Glomerular visceral epithelial cell (primary cell): ENCODE results near the gene PCBD2.
"Not testable (repeated sequence)": the region's sequence is repeated elsewhere in the genome, so short reads cannot be mapped to it uniquely, and the experiment has no call there.

ENCODE experiments used
- DNase-seq: peaks from one replicate; pipeline ENCODE4 v3.0.0-alpha.2; 2016; ENCODE audit errors: extremely low spot score

The PCBD2 gene

GRCh38 chr5:134906811-134907210, 1.9 kb downstream of the PCBD2 start:
- no peak for DNase-seq

- DNase-seq = not testable (repeated sequence)
These were observed 5.8 kb downstream of the PCBD2 start for GRCh38 chr5:134910752-134911151.

- no peak for DNase-seq
These were observed 6.6 kb downstream of the PCBD2 start for GRCh38 chr5:134911285-134912206.

- no peak for DNase-seq
These were observed 8.3 kb downstream of the PCBD2 start for GRCh38 chr5:134913254-134913653.

GRCh38 chr5:134913795-134914194, 8.9 kb downstream of the PCBD2 start:
- DNase-seq = no peak

- no peak for DNase-seq
These were observed 12.3 kb downstream of the PCBD2 start for GRCh38 chr5:134917070-134917815.

GRCh38 chr5:134918861-134919260, 13.9 kb downstream of the PCBD2 start:
- DNase-seq = no peak

- DNase-seq = no peak
These were observed 16.1 kb downstream of the PCBD2 start for GRCh38 chr5:134920848-134921575.

GRCh38 chr5:134932508-134932907, 27.6 kb downstream of the PCBD2 start:
- DNase-seq = no peak

GRCh38 chr5:134934202-134934601, 29.3 kb downstream of the PCBD2 start:
- DNase-seq = no peak

- DNase-seq = no peak
These were observed 31.0 kb downstream of the PCBD2 start for GRCh38 chr5:134935711-134936602.

- no peak for DNase-seq
These were observed 32.6 kb downstream of the PCBD2 start for GRCh38 chr5:134937526-134937925.

GRCh38 chr5:134938030-134938429, 33.1 kb downstream of the PCBD2 start:
- DNase-seq = no peak

- no peak for DNase-seq
These were observed 34.6 kb downstream of the PCBD2 start for GRCh38 chr5:134939500-134939899.

GRCh38 chr5:134943547-134943946, 38.6 kb downstream of the PCBD2 start:
- no peak for DNase-seq

- no peak for DNase-seq
These were observed 39.7 kb downstream of the PCBD2 start for GRCh38 chr5:134944630-134945029.

- DNase-seq = no peak
These were observed 40.1 kb downstream of the PCBD2 start for GRCh38 chr5:134945041-134945440.

GRCh38 chr5:134948911-134949310, 44.0 kb downstream of the PCBD2 start:
- peak; percentile 14 for DNase-seq

- DNase-seq = no peak
These were observed 44.4 kb downstream of the PCBD2 start for GRCh38 chr5:134949316-134949715.

- no peak for DNase-seq
These were observed 53.1 kb downstream of the PCBD2 start for GRCh38 chr5:134957920-134958608.

GRCh38 chr5:134958755-134959154, 53.8 kb downstream of the PCBD2 start:
- DNase-seq = no peak
